ENCODE measurements around the gene MBP.
A peak's percentile ranks its signal among the peaks of the same experiment; 100 is the strongest.

The MBP gene

GRCh38 chr18:77105680-77106079 lies 26.9 kb downstream of the MBP start:
- H3K4me3 ChIP-seq (ENCODE audit: low read depth, low read length), result peak overlapping the region; percentile 32
- TF ChIP-seq MAX (IDR thresholded peaks at IDR 0.05; ENCODE audit: low read depth, low read length) (no peak), MYC (IDR thresholded peaks at IDR 0.05; ENCODE audit: low read depth, low read length) (no peak), POLR2A (IDR thresholded peaks at IDR 0.05; ENCODE audit: extremely low read depth, insufficient read length) (no peak), CTCF (IDR thresholded peaks at IDR 0.05; ENCODE audit: low read depth, low read length) (no peak)
- no peak for DNase-seq (ENCODE audit: low read depth)

- DNase-seq (ENCODE audit: low read depth), result no peak
- peak overlapping the region; percentile 34 for H3K4me3 ChIP-seq (ENCODE audit: low read depth, low read length)
- TF ChIP-seq CTCF (IDR thresholded peaks at IDR 0.05; ENCODE audit: low read depth, low read length), result no peak
- TF ChIP-seq MYC (IDR thresholded peaks at IDR 0.05; ENCODE audit: low read depth, low read length), result no peak
- no peak for TF ChIP-seq MAX (IDR thresholded peaks at IDR 0.05; ENCODE audit: low read depth, low read length)
- TF ChIP-seq POLR2A (IDR thresholded peaks at IDR 0.05; ENCODE audit: extremely low read depth, insufficient read length), result no peak
These were observed 27.6 kb downstream of the MBP start for GRCh38 chr18:77105028-77105427.

- TF ChIP-seq POLR2A (IDR thresholded peaks at IDR 0.05; ENCODE audit: extremely low read depth, insufficient read length) (no peak), CTCF (IDR thresholded peaks at IDR 0.05; ENCODE audit: low read depth, low read length) (no peak), MAX (IDR thresholded peaks at IDR 0.05; ENCODE audit: low read depth, low read length) (no peak), MYC (IDR thresholded peaks at IDR 0.05; ENCODE audit: low read depth, low read length) (no peak)
- H3K4me3 ChIP-seq (ENCODE audit: low read depth, low read length), result peak overlapping the region; percentile 3
- DNase-seq (ENCODE audit: low read depth), result no peak
These were observed 28.5 kb downstream of the MBP start for GRCh38 chr18:77103991-77104531.

GRCh38 chr18:77103187-77103850 lies 29.3 kb downstream of the MBP start:
- H3K4me3 ChIP-seq (ENCODE audit: low read depth, low read length), result peak overlapping the region; percentile 48
- no peak for DNase-seq (ENCODE audit: low read depth)
- TF ChIP-seq POLR2A (IDR thresholded peaks at IDR 0.05; ENCODE audit: extremely low read depth, insufficient read length), result peak; percentile 7
- no peak for TF ChIP-seq MYC (IDR thresholded peaks at IDR 0.05; ENCODE audit: low read depth, low read length)

- DNase-seq (ENCODE audit: low read depth), result no peak
- no peak for TF ChIP-seq MAX (IDR thresholded peaks at IDR 0.05; ENCODE audit: low read depth, low read length)
- TF ChIP-seq CTCF (IDR thresholded peaks at IDR 0.05; ENCODE audit: low read depth, low read length), result no peak
- no peak for TF ChIP-seq MYC (IDR thresholded peaks at IDR 0.05; ENCODE audit: low read depth, low read length)
- H3K4me3 ChIP-seq (ENCODE audit: low read depth, low read length), result peak overlapping the region; percentile 48
These were observed 30.1 kb downstream of the MBP start for GRCh38 chr18:77102259-77103040.
